Spleen (tissue), 11 donors: ENCODE data around the gene ANKS3. TPM values are rescaled to one million over a fixed set of nuclear protein-coding genes. Genes with fewer than 3 reads are reported as not detected.

ENCODE experiments used
- DNase-seq: peaks from one replicate; pipeline ENCODE4 v3.0.0-alpha.2; 2020
- H3K27ac ChIP-seq, 8 donors: fragments of 200-600 bp; sonication (generic) in 7 of 8; 1 replicate in 4 of 8; 2 replicates in 4 of 8; pipeline versions ENCODE4 v1.5.0 to v1.8.0; 2016 to 2021; ENCODE audit warnings: inconsistent platforms in 4 of 8, mild to moderate bottlenecking in 4 of 8, moderate library complexity in 1 of 8
- H3K27me3 ChIP-seq, 7 donors: fragments of 200-600 bp; sonication (generic) in 6 of 7; replicated peaks in 1 of 7; 1 replicate in 4 of 7; 2 replicates in 3 of 7; pipeline versions ENCODE4 v1.5.0 to v1.8.0; 2016 to 2021; ENCODE audit warnings: inconsistent platforms in 3 of 7, mild to moderate bottlenecking in 1 of 7
- H3K36me3 ChIP-seq, 6 donors: fragments of 200-600 bp; sonication (generic) in 5 of 6; 1 replicate in 4 of 6; 2 replicates in 2 of 6; pipeline versions ENCODE4 v1.5.0 to v1.8.0; 2016 to 2021; ENCODE audit warnings: inconsistent platforms in 2 of 6
- H3K4me1 ChIP-seq, 6 donors: fragments of 200-600 bp; sonication (generic) in 5 of 6; 1 replicate in 3 of 6; 2 replicates in 3 of 6; pipeline versions ENCODE4 v1.5.0 to v1.8.0; 2016 to 2021; ENCODE audit warnings: inconsistent platforms in 3 of 6
- H3K4me3 ChIP-seq, 8 donors: fragments of 200-600 bp; sonication (generic) in 7 of 8; 1 replicate in 4 of 8; 2 replicates in 4 of 8; pipeline versions ENCODE4 v1.5.0 to v1.8.0; 2016 to 2021; ENCODE audit warnings: inconsistent platforms in 4 of 8, mild to moderate bottlenecking in 4 of 8, moderate library complexity in 2 of 8
- H3K9me3 ChIP-seq, 8 donors: fragments of 200-600 bp; sonication (generic) in 7 of 8; 1 replicate in 4 of 8; 2 replicates in 4 of 8; pipeline versions ENCODE4 v1.5.0 to v1.8.0; 2016 to 2021; ENCODE audit warnings: inconsistent platforms in 4 of 8
- CTCF ChIP-seq, 11 experiments: fragments of 200-600 bp in 7 of 11; fragments of 450-650 bp in 4 of 11; sonication (generic) in 4 of 11; IDR thresholded peaks in 8 of 11; conservative IDR thresholded peaks in 3 of 11; 1 replicate in 7 of 11; 2 replicates in 4 of 11; pipeline versions ENCODE4 v1.4.0 to v1.8.0; 2016 to 2021; ENCODE audit warnings: antibody characterized with exemption in 11 of 11, inconsistent platforms in 4 of 11, mild to moderate bottlenecking in 1 of 11
- POLR2A ChIP-seq, 3 donors: fragments of 450-650 bp; IDR thresholded peaks; one replicate each; pipeline ENCODE4 v1.5.1; 2017; ENCODE audit warnings: antibody characterized with exemption in 3 of 3, mild to moderate bottlenecking in 1 of 3
- POLR2AphosphoS5 ChIP-seq, 3 donors: sonication (generic); formaldehyde crosslinking; IDR thresholded peaks; one replicate each; pipeline ENCODE4 v1.5.1; 2017; ENCODE audit warnings: antibody characterized with exemption in 3 of 3
- WGBS, 5 donors: extraction: QIAGEN DNeasy Blood & Tissue Kit in 3 of 5; methylation state at CpG; one replicate each; pipeline versions ENCODE4 v1.1.5 to v1.1.7; 2013 to 2018; 5-methylcytosine and 5-hydroxymethylcytosine counted together
- intact Hi-C: fragments of 100-400 bp; cut with DNase I; formaldehyde crosslinking; loops from one replicate; pipeline ENCODE4 v1.15.0; 2023; ENCODE audit warnings: low total_unique reads
- polyA plus RNA-seq, 3 donors: library from polyadenylated mRNA; stranded (reverse); fragments of 200-250 nt; gene quantifications; one replicate each; pipeline ENCODE4 v1.2.1, GENCODE V29; 2013
- total RNA-seq, 7 donors: library from RNA; depleted of rRNA in 3 of 7; stranded (reverse); fragments of >200 nt in 3 of 7; fragmentation: NEBNext Ultra II Directional in 4 of 7; extraction: Animal tissue kit (Norgen Biotek cat#: 25700) in 4 of 7; gene quantifications; one replicate each; pipeline versions ENCODE4 v1.1.0 to v1.2.1, GENCODE V29; 2016 to 2021
- donor health status: healthy with polysubstance abuse.
- donor health status: DM: no; HTN: no; CAD: no; lungs with moderate emphysema.
- donor health status: DM: no; HTN: no; CAD: no.
- donor health status: Bipolar disorder and iron deficiency.
- donor health status: healthy.
- donor health status: DM: no; HTN: no; CAD: no.
- donor health status: DM: yes; HTN: yes; CAD: no.

The ANKS3 gene
- total and polyA plus RNA-seq, 10 donors: 12.5 to 29.5 (median 22.9) TPM

DNA sequence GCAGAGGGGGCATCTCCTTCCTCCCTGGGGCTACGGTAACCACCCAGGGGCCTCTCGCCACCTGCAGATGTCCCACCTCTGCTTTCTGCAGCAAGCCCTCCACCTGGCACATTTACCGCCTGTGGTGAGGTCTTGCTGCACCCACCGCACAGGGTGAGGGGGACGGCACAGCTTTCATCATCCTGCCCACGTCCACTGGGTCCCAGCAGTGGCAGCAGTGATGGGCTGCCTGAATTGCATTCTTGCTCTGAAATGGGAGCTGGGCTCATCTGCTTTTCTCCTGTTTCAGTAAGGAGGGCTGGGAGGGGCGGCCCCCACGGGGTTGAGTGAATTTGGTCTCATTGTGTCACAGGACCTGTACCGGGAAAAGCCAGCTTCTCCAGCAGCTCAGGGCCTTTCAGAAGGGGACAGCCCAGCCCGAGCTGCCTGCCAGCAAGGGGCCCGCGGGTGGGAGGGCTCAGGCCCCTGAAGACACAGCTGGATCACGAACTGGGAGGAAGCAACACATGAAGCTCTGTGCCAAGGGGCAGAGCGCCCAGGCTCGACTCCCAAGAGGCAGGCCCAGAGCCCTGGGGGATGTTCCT lies 13.0 kb upstream of the ANKS3 start:
- 36 to 62% (median 47%) methylated on average over 15 of the region's 15 CpGs for WGBS, 5 donors

GRCh38 chr16:4746215-4746614 lies 12.1 kb upstream of the ANKS3 start:
- 84 to 97% (median 90%) methylated on average over 7 to 8 of the region's 8 CpGs for WGBS, 5 donors
- H3K4me3 ChIP-seq: no peak overlapping the region
- peaks cover 0 to 30% (median 18%) of the 10 kb centered on the region in 6 donors for H3K36me3 ChIP-seq
- intact Hi-C loops: no loop called here
- no peak for DNase-seq
- H3K9me3 ChIP-seq: no peaks in the 10 kb centered on the region
- TF ChIP-seq CTCF (IDR thresholded peaks at IDR 0.05 in 8 of 11, conservative IDR thresholded peaks at IDR 0.05 in 3 of 11) (no peak), POLR2AphosphoS5 (IDR thresholded peaks at IDR 0.05) (peak in 1 of 3 donors; percentile 13)
- H3K27me3 ChIP-seq: no peaks in the 10 kb centered on the region
- peaks cover 0 to 51% (median 21%) of the 10 kb centered on the region in 6 donors for H3K4me1 ChIP-seq
- H3K27ac ChIP-seq: peak overlapping the region in 1 of 8 donors; percentile 65

More for the DNA sequence above, 13.0 kb upstream of the ANKS3 start:
- peaks cover 0 to 39% (median 26%) of the 10 kb centered on the region in 6 donors for H3K36me3 ChIP-seq
- peak overlapping the region in 4 of 8 donors; percentile 23 to 65 (median 46) for H3K27ac ChIP-seq
- peak in 1 of 3 donors; percentile 69 for TF ChIP-seq POLR2AphosphoS5 (IDR thresholded peaks at IDR 0.05)
- TF ChIP-seq CTCF (IDR thresholded peaks at IDR 0.05 in 8 of 11, conservative IDR thresholded peaks at IDR 0.05 in 3 of 11): no peak
- intact Hi-C loops: no loop called here
- peaks cover 0 to 51% (median 21%) of the 10 kb centered on the region in 6 donors for H3K4me1 ChIP-seq
- no peak overlapping the region for H3K4me3 ChIP-seq
- DNase-seq: no peak
- no peaks in the 10 kb centered on the region for H3K27me3 ChIP-seq
- no peaks in the 10 kb centered on the region for H3K9me3 ChIP-seq

DNA sequence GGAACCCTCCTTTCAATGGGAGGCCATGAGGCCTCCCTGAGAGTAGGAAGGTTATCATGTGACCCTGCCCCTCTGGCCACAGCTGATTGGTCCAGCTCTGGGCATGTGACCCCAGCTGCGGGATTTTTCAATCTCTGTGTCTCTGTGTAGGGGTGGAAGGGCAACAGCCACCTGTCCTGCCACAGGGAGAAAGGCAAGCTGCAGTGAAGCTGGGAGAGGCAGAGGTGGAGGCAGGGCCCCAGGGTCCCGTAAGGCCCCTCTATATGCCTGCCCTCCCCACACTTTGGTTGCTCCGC lies 11.2 kb upstream of the ANKS3 start:
- Histone ChIP-seq H3K27ac (peak overlapping the region in 1 of 8 donors; percentile 13), H3K4me1 (peaks cover 0 to 51% (median 21%) of the 10 kb centered on the region in 6 donors), H3K36me3 (peaks cover 0 to 20% (median 8%) of the 10 kb centered on the region in 6 donors), H3K9me3 (no peaks in the 10 kb centered on the region), H3K4me3 (no peak overlapping the region), H3K27me3 (no peaks in the 10 kb centered on the region)
- DNase-seq: no peak
- TF ChIP-seq POLR2A (IDR thresholded peaks at IDR 0.05): no peak
- TF ChIP-seq CTCF (IDR thresholded peaks at IDR 0.05 in 8 of 11, conservative IDR thresholded peaks at IDR 0.05 in 3 of 11): no peak
- TF ChIP-seq POLR2AphosphoS5 (IDR thresholded peaks at IDR 0.05): no peak
- WGBS, 5 donors: 80 to 100% (median 86%) methylated on average over 1 to 3 of the region's 3 CpGs
- intact Hi-C loops: no loop called here

DNA sequence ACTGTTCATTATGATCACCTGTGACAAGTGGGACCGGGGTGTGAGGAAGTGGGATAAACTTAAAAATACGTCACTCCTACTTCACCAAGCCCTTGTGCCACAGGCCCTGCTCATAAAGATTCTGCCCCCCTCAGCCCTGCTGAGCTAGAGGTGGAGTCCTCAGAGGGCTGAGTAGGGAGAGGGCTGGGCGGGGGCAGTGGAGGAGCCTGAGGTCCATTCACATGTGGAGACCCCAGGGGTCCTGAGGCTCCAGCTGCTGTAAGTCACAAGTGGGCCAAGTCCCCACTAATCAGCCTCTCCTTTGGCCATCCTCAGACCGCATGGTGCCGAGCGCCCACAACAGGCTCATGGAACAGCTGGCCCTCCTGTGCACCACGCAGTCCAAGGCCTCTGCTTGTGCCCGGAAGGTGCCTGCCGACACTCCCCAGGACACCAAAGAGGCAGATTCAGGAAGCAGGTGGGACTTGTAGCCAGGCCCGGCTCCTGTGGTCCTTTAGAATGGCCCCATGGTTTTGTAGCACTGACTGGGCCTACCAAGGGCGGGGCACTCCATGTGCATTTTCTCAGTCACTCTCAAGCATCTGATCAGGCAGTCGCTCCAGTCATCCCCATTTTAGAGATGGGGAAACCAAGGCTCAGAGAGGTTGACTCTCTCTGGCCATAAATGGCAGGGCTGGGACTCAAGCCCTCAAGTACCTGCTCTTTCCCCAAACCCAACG lies 10.6 kb upstream of the ANKS3 start:
- Histone ChIP-seq H3K27ac (peak overlapping the region in 1 of 8 donors; percentile 13), H3K36me3 (peaks cover 0 to 15% (median 3%) of the 10 kb centered on the region in 6 donors), H3K4me1 (peaks cover 0 to 51% (median 21%) of the 10 kb centered on the region in 6 donors), H3K4me3 (no peak overlapping the region), H3K9me3 (no peaks in the 10 kb centered on the region), H3K27me3 (no peaks in the 10 kb centered on the region)
- TF ChIP-seq POLR2A (IDR thresholded peaks at IDR 0.05) (no peak), CTCF (IDR thresholded peaks at IDR 0.05 in 8 of 11, conservative IDR thresholded peaks at IDR 0.05 in 3 of 11) (no peak), POLR2AphosphoS5 (IDR thresholded peaks at IDR 0.05) (peak; percentile 40 to 63 (median 61))
- no peak for DNase-seq
- intact Hi-C loops: no loop called here
- WGBS, 5 donors: 60 to 77% (median 69%) methylated on average over 8 to 13 of the region's 13 CpGs
